AG04450 (cell line): ENCODE measurements around the gene RGS12. TPM values are rescaled to one million over a fixed set of nuclear protein-coding genes. Genes with fewer than 3 reads are reported as not detected.

Experiments used
- CTCF ChIA-PET: fragments of 300-600, 350-600 bp; formaldehyde crosslinking; extraction: SDS; loops from one replicate; lab custom pipeline; 2022; ENCODE audit warnings: antibody characterized with exemption, inconsistent platforms; lab: Charles Lee
- POLR2A ChIA-PET: fragments of 350-600 bp; formaldehyde crosslinking; extraction: SDS; loops from one replicate; lab custom pipeline; 2021; ENCODE audit warnings: antibody characterized with exemption, inconsistent platforms; lab: Yijun Ruan, JAX
- DNase-seq: peaks from one replicate; pipeline ENCODE4 v3.0.0-alpha.2; 2011; ENCODE audit warnings: low read depth, low spot score
- H3K27ac ChIP-seq: one replicate; pipeline ENCODE4 v1.5.1; 2012; ENCODE audit warnings: low read depth, low read length, control low read depth
- H3K27me3 ChIP-seq: one replicate; pipeline ENCODE4 v1.6.0; 2012; ENCODE audit warnings: low read length; ENCODE audit not compliant: control insufficient read depth, insufficient read depth
- H3K4me3 ChIP-seq: 2 replicates; pipeline ENCODE4 v1.5.1; 2011; ENCODE audit warnings: mild to moderate bottlenecking, low read depth, low read length, control low read depth
- H3K9me3 ChIP-seq: 2 replicates; pipeline ENCODE4 v1.5.1; 2012; ENCODE audit warnings: low read length; ENCODE audit not compliant: control insufficient read depth, insufficient read depth
- CTCF ChIP-seq: IDR thresholded peaks from 2 replicates; pipeline ENCODE4 v1.5.1; 2011; ENCODE audit warnings: low read depth, low read length, control low read depth, inconsistent platforms
- polyA plus RNA-seq: library from polyadenylated mRNA; depleted of rRNA; stranded (reverse); fragments of >200 nt; gene quantifications from 2 replicates; pipeline ENCODE4 v1.2.3, GENCODE V29; 2011

Gene RGS12
- polyA plus RNA-seq, 1 experiment: 12.5 TPM

- H3K4me3 ChIP-seq: no peak overlapping the region
- H3K27me3 ChIP-seq: no peaks in the 10 kb centered on the region
- CTCF ChIA-PET: no interaction called here
- no peak for TF ChIP-seq CTCF
- H3K9me3 ChIP-seq: no peaks in the 10 kb centered on the region
- no peak overlapping the region for H3K27ac ChIP-seq
- POLR2A ChIA-PET: no interaction called here
- DNase-seq: no peak
Measured at GRCh38 chr4:3245676-3246075, 47.1 kb upstream of the RGS12 start.

- Histone ChIP-seq H3K9me3 (no peaks in the 10 kb centered on the region; the same call in 1 of the 2 replicates), H3K27me3 (no peaks in the 10 kb centered on the region), H3K4me3 (no peak overlapping the region), H3K27ac (no peak overlapping the region)
- POLR2A ChIA-PET: no interaction called here
- no peak for TF ChIP-seq CTCF
- CTCF ChIA-PET: no interaction called here
- DNase-seq: no peak
Measured at GRCh38 chr4:3246458-3247398, 46.1 kb upstream of the RGS12 start.

- TF ChIP-seq CTCF: no peak
- no peak for DNase-seq
- Histone ChIP-seq H3K27me3 (no peaks in the 10 kb centered on the region), H3K4me3 (no peak overlapping the region), H3K9me3 (no peaks in the 10 kb centered on the region; the same call in 1 of the 2 replicates), H3K27ac (no peak overlapping the region)
- POLR2A ChIA-PET: no interaction called here
- CTCF ChIA-PET: no interaction called here
Measured at GRCh38 chr4:3247399-3248177, 45.2 kb upstream of the RGS12 start.

- no peak for TF ChIP-seq CTCF
- Histone ChIP-seq H3K27me3 (no peaks in the 10 kb centered on the region), H3K27ac (no peak overlapping the region), H3K4me3 (no peak overlapping the region), H3K9me3 (no peaks in the 10 kb centered on the region; the same call in 1 of the 2 replicates)
- ChIA-PET POLR2A (no interaction called here), CTCF (no interaction called here)
- no peak for DNase-seq
Measured at GRCh38 chr4:3248178-3248480, 44.7 kb upstream of the RGS12 start.
